ENCODE data around the gene TMEM53.

The TMEM53 gene

GRCh38 chr1:44640200-44640853 lies 34.0 kb downstream of the TMEM53 start:
- no peak for DNase-seq (ENCODE audit: low spot score)
- TF ChIP-seq CTCF (IDR thresholded peaks at IDR 0.05; ENCODE audit: extremely low read depth, missing control alignments): no peak

GRCh38 chr1:44637702-44638411 lies 36.4 kb downstream of the TMEM53 start:
- TF ChIP-seq CTCF (IDR thresholded peaks at IDR 0.05; ENCODE audit: extremely low read depth, missing control alignments): no peak
- no peak for DNase-seq (ENCODE audit: low spot score)

- no peak for DNase-seq (ENCODE audit: low spot score)
Measured at GRCh38 chr1:44636688-44637598, 37.3 kb downstream of the TMEM53 start.

GRCh38 chr1:44636083-44636687 lies 38.1 kb downstream of the TMEM53 start:
- no peak for DNase-seq (ENCODE audit: low spot score)
- no peak for TF ChIP-seq CTCF (IDR thresholded peaks at IDR 0.05; ENCODE audit: extremely low read depth, missing control alignments)

More at GRCh38 chr1:44636688-44637598, 37.3 kb downstream of the TMEM53 start:
- TF ChIP-seq CTCF (IDR thresholded peaks at IDR 0.05; ENCODE audit: extremely low read depth, missing control alignments): no peak

GRCh38 chr1:44635439-44635838 lies 38.8 kb downstream of the TMEM53 start:
- no peak for DNase-seq (ENCODE audit: low spot score)
- no peak for TF ChIP-seq CTCF (IDR thresholded peaks at IDR 0.05; ENCODE audit: extremely low read depth, missing control alignments)

GRCh38 chr1:44634606-44635189 lies 39.6 kb downstream of the TMEM53 start:
- no peak for TF ChIP-seq CTCF (IDR thresholded peaks at IDR 0.05; ENCODE audit: extremely low read depth, missing control alignments)
- no peak for DNase-seq (ENCODE audit: low spot score)
